Endothelial cell of umbilical vein (primary cell): ENCODE measurements around the gene BCAN. TPM values are rescaled to one million over a fixed set of nuclear protein-coding genes. Genes with fewer than 3 reads are reported as not detected.
A peak's percentile ranks its signal among the peaks of the same experiment; 100 is the strongest.

ENCODE experiments used
- BruUV-seq: library from RNA; stranded (reverse); fragments of 400-500 nt; replicated peaks from 2 replicates; lab custom pipeline; 2021; lab: Mats Ljungman, UMichigan
- CTCF ChIA-PET: fragments of 300-600, 350-600 bp; sonication (Branson Sonifier 250); formaldehyde crosslinking; loops from one replicate; lab custom pipeline; 2021; ENCODE audit warnings: antibody characterized with exemption, inconsistent platforms; lab: Charles Lee
- POLR2A ChIA-PET: fragments of 300-600, 350-600 bp; sonication (Branson Sonifier 250); formaldehyde crosslinking; loops from one replicate; lab custom pipeline; 2021; ENCODE audit warnings: antibody characterized with exemption, inconsistent platforms; lab: Charles Lee
- DNase-seq: peaks from one replicate; pipeline ENCODE4 v3.0.0-alpha.2; 2011; ENCODE audit warnings: low read depth, low spot score
- FAIRE-seq: peaks from 2 replicates; lab custom pipeline; 2011; peaks lifted over from hg19 to GRCh38; lab: Jason Lieb, UNC
- H2AFZ ChIP-seq: 2 replicates; pipeline ENCODE4 v1.6.0; 2012; ENCODE audit warnings: low read depth, low read length, control low read depth, inconsistent platforms
- H3K27ac ChIP-seq: 2 replicates; pipeline ENCODE4 v1.5.1; 2011; ENCODE audit warnings: low read depth, mild to moderate bottlenecking, control low read depth, low read length, moderate library complexity; ENCODE audit not compliant: insufficient read depth
- H3K27me3 ChIP-seq, 2 experiments: 2 replicates each; pipeline versions ENCODE4 v1.6.0 to v1.6.1; 2011; ENCODE audit warnings: low read length in 2 of 2, mixed read lengths in 1 of 2; ENCODE audit not compliant: control insufficient read depth in 2 of 2, insufficient read depth in 2 of 2
- H3K36me3 ChIP-seq, 2 experiments: 2 replicates in 1 of 2; 3 replicates in 1 of 2; pipeline ENCODE4 v1.5.1; 2011; ENCODE audit warnings: low read length in 2 of 2, mild to moderate bottlenecking in 1 of 2, moderate library complexity in 1 of 2; ENCODE audit not compliant: control insufficient read depth in 2 of 2, insufficient read depth in 2 of 2; ENCODE audit errors: extremely low read depth in 1 of 2
- H3K4me1 ChIP-seq: 3 replicates; pipeline ENCODE4 v1.5.1; 2011; ENCODE audit warnings: mild to moderate bottlenecking, low read length; ENCODE audit not compliant: control insufficient read depth, insufficient read depth; ENCODE audit errors: extremely low read depth
- H3K4me2 ChIP-seq: 2 replicates; pipeline ENCODE4 v1.6.1; 2011; ENCODE audit warnings: low read length, control low read depth, mixed read lengths; ENCODE audit not compliant: insufficient read depth
- H3K4me3 ChIP-seq, 3 experiments: fragments of 200-600 bp in 1 of 3; sonication (generic), shearing (Covaris generic) in 1 of 3; replicated peaks in 1 of 3; 2 replicates each; pipeline ENCODE4 v1.5.1; 2011 to 2016; ENCODE audit warnings: control low read depth in 3 of 3, low read length in 3 of 3, mild to moderate bottlenecking in 2 of 3, inconsistent platforms in 1 of 3, low read depth in 1 of 3, moderate library complexity in 1 of 3; ENCODE audit not compliant: insufficient read depth in 1 of 3
- H3K79me2 ChIP-seq: 2 replicates; pipeline ENCODE4 v1.6.0; 2012; ENCODE audit warnings: low read length, inconsistent platforms; ENCODE audit not compliant: control insufficient read depth, insufficient read depth
- H3K9ac ChIP-seq: replicated peaks from 2 replicates; pipeline ENCODE3; 2011; ENCODE audit warnings: low read length, control low read depth; ENCODE audit not compliant: insufficient read depth; ENCODE audit errors: extremely low read depth
- H3K9me1 ChIP-seq: replicated peaks from 3 replicates; pipeline ENCODE4 v1.6.0; 2011; ENCODE audit warnings: mild to moderate bottlenecking, low read length; ENCODE audit not compliant: control insufficient read depth, insufficient read depth; ENCODE audit errors: extremely low read depth
- H3K9me3 ChIP-seq: replicated peaks from 2 replicates; pipeline ENCODE4 v1.5.1; 2012; ENCODE audit warnings: low read length, inconsistent platforms; ENCODE audit not compliant: control insufficient read depth, insufficient read depth
- H4K20me1 ChIP-seq: replicated peaks from 2 replicates; pipeline ENCODE3; 2011; ENCODE audit warnings: mild to moderate bottlenecking, low read length; ENCODE audit not compliant: control insufficient read depth, insufficient read depth; ENCODE audit errors: extremely low read depth
- EZH2 ChIP-seq: IDR thresholded peaks from 2 replicates; pipeline ENCODE4 v1.6.1; 2012; ENCODE audit warnings: borderline replicate concordance, low read depth, mild to moderate bottlenecking, moderate library complexity, low read length, inconsistent platforms; ENCODE audit not compliant: severe bottlenecking
- FOS ChIP-seq: IDR thresholded peaks from 2 replicates; pipeline ENCODE4 v1.6.1; 2011; ENCODE audit warnings: mild to moderate bottlenecking, low read length, moderate library complexity, borderline replicate concordance; ENCODE audit not compliant: insufficient read depth
- GATA2 ChIP-seq: IDR thresholded peaks from 2 replicates; pipeline ENCODE4 v1.7.0; 2011; ENCODE audit warnings: low read depth, mild to moderate bottlenecking, moderate library complexity, mixed read lengths, low read length; ENCODE audit not compliant: insufficient read length, insufficient read depth
- JUN ChIP-seq: IDR thresholded peaks from 2 replicates; pipeline ENCODE4 v1.6.1; 2011; ENCODE audit warnings: borderline replicate concordance, low read depth; ENCODE audit not compliant: insufficient read length, insufficient read depth
- MYC ChIP-seq: IDR thresholded peaks from one replicate; pipeline ENCODE4 v1.6.1; 2011; ENCODE audit warnings: mild to moderate bottlenecking, low read depth, low read length
- POLR2A ChIP-seq: IDR thresholded peaks from 2 replicates; pipeline ENCODE4 v1.6.1; 2012; ENCODE audit warnings: low read depth, mild to moderate bottlenecking, control low read depth, low read length
- POLR2AphosphoS5 ChIP-seq: IDR thresholded peaks from 2 replicates; pipeline ENCODE4 v1.6.1; 2012; ENCODE audit warnings: low read depth, mild to moderate bottlenecking, control low read depth, low read length, moderate library complexity; ENCODE audit not compliant: insufficient read depth
- dilution Hi-C: fragments of 300-500 bp; cut with MboI; formaldehyde crosslinking; loops from one replicate; pipeline ENCODE4 v1.15.0; 2019; ENCODE audit warnings: low sequenced_read_pairs; ENCODE audit not compliant: extremely low pct_ligation_motif_present
- intact Hi-C: fragments of 100-400 bp; cut with micrococcal nuclease; formaldehyde crosslinking; loops from one replicate; pipeline ENCODE4 v1.10.0; 2022
- polyA plus RNA-seq, 4 experiments: library from polyadenylated mRNA; depleted of rRNA in 3 of 4; stranded (reverse) in 3 of 4; unstranded in 1 of 4; fragments of >200 nt; gene quantifications; 2 replicates each; pipeline versions ENCODE4 v1.2.1 to v1.2.3, GENCODE V29; 2011 to 2012; ENCODE audit warnings: missing spikeins in 1 of 4
- total RNA-seq: library from RNA; stranded (reverse); gene quantifications from 2 replicates; pipeline ENCODE4 v1.2.3, GENCODE V29; 2021

Gene BCAN
- total and polyA plus RNA-seq, 2 donors (not counting 3 experiments of a cell fraction or from before 2014, with no cell fraction given), result 0.15 TPM; not detected in 1

GRCh38 chr1:156664046-156664766, 22.3 kb downstream of the BCAN start:
- FAIRE-seq (no peak), DNase-seq (no peak)
- ChIA-PET CTCF (interaction anchor here (1.0 to 4.8 kb wide), 5 partner anchors 12 to 264 kb away, joined by 3 to 59 read pairs (median 4); partner anchors contain the start of gene NES), POLR2A (interaction anchor here (1.1 to 1.6 kb wide), 2 partner anchors 12 to 64 kb away, joined by 3 to 9 read pairs; partner anchors contain the start of genes ISG20L2 and METTL25B)
- no peaks in the 10 kb centered on the region for H3K9me3 ChIP-seq
- H3K4me2 ChIP-seq, result peak overlapping the region; percentile 9
- H3K27me3 ChIP-seq, result no peaks in the 10 kb centered on the region
- no peaks in the 10 kb centered on the region for H3K79me2 ChIP-seq
- TF ChIP-seq MYC (no peak), EZH2 (no peak), POLR2A (no peak), JUN (no peak), POLR2AphosphoS5 (no peak), GATA2 (no peak), FOS (no peak)
- peaks cover 55% of the 10 kb centered on the region for H3K4me1 ChIP-seq
- H3K4me3 ChIP-seq, result no peak overlapping the region
- no peaks in the 10 kb centered on the region for H4K20me1 ChIP-seq
- no peaks in the 10 kb centered on the region for H3K36me3 ChIP-seq
- H2AFZ ChIP-seq, result peak overlapping the region; percentile 49
- no peak overlapping the region for H3K9ac ChIP-seq
- BruUV-seq, result no TSS peak
- dilution Hi-C loops, result no loop called here
- intact Hi-C loops, result no loop called here
- H3K9me1 ChIP-seq, result no peaks in the 10 kb centered on the region
- H3K27ac ChIP-seq, result peak overlapping the region; percentile 26
